Measurements from ENCODE around the gene NMT1.

- TF ChIP-seq CTCF (conservative IDR thresholded peaks at IDR 0.05), result no peak
- TF ChIP-seq ZFX (IDR thresholded peaks at IDR 0.05), result no peak
Observed at GRCh38 chr17:45088741-45089140, 27.6 kb downstream of the NMT1 start.

All from C4-2B (cell line).